Measurements from ENCODE around the gene KLHL30. TPM values are rescaled to one million over a fixed set of nuclear protein-coding genes. Genes with fewer than 3 reads are reported as not detected.

Gene KLHL30
- total RNA-seq, 2 donors from 2014 or later = not detected

- H3K9me3 Mint-ChIP-seq = no peaks in the 10 kb centered on the region
- DNase-seq (no peak), ATAC-seq (replicated peaks in 1 of 2) (no peak)
- H3K27ac Mint-ChIP-seq = no peak overlapping the region
- H3K4me1 Mint-ChIP-seq (ENCODE audit: low read depth) = peaks cover 15% of the 10 kb centered on the region
- no peaks in the 10 kb centered on the region for H3K36me3 Mint-ChIP-seq (ENCODE audit: insufficient read depth in 2 of 2)
- H3K4me3 Mint-ChIP-seq = peak overlapping the region; percentile 25 to 52
- peaks cover 12% of the 10 kb centered on the region for H3K27me3 Mint-ChIP-seq (ENCODE audit: low read depth)
These were observed 19.6 kb downstream of the KLHL30 start for GRCh38 chr2:238158018-238158508.

GRCh38 chr2:238158509-238159070 lies 20.1 kb downstream of the KLHL30 start, which contains the start of gene ERFE:
ERFE (plus strand) TSS chr2:238158970; CDS start chr2:238159008, 38 bp downstream.
- ATAC-seq (replicated peaks in 1 of 2) (peak; percentile 72 to 76), DNase-seq (peak; percentile 71 to 79)
- no peak within 1 kb of the TSS for H3K27ac Mint-ChIP-seq
- peaks cover 12% of the 10 kb centered on the region for H3K27me3 Mint-ChIP-seq (ENCODE audit: low read depth)
- H3K9me3 Mint-ChIP-seq = no peaks in the 10 kb centered on the region
- peaks cover 15% of the 10 kb centered on the region for H3K4me1 Mint-ChIP-seq (ENCODE audit: low read depth)
- H3K4me3 Mint-ChIP-seq = peak within 1 kb of the TSS; percentile 75 to 85
- H3K36me3 Mint-ChIP-seq (ENCODE audit: insufficient read depth in 2 of 2) = no peaks in the 10 kb centered on the region

GRCh38 chr2:238159071-238159539 lies 20.6 kb downstream of the KLHL30 start:
- H3K27me3 Mint-ChIP-seq (ENCODE audit: low read depth) = peaks cover 12% of the 10 kb centered on the region
- peak overlapping the region; percentile 75 to 85 for H3K4me3 Mint-ChIP-seq
- peak; percentile 40 to 42 for DNase-seq
- H3K9me3 Mint-ChIP-seq = no peaks in the 10 kb centered on the region
- peak; percentile 61 to 62 for ATAC-seq (replicated peaks in 1 of 2)
- no peak overlapping the region for H3K27ac Mint-ChIP-seq
- peaks cover 15% of the 10 kb centered on the region for H3K4me1 Mint-ChIP-seq (ENCODE audit: low read depth)
- H3K36me3 Mint-ChIP-seq (ENCODE audit: insufficient read depth in 2 of 2) = no peaks in the 10 kb centered on the region

DNA sequence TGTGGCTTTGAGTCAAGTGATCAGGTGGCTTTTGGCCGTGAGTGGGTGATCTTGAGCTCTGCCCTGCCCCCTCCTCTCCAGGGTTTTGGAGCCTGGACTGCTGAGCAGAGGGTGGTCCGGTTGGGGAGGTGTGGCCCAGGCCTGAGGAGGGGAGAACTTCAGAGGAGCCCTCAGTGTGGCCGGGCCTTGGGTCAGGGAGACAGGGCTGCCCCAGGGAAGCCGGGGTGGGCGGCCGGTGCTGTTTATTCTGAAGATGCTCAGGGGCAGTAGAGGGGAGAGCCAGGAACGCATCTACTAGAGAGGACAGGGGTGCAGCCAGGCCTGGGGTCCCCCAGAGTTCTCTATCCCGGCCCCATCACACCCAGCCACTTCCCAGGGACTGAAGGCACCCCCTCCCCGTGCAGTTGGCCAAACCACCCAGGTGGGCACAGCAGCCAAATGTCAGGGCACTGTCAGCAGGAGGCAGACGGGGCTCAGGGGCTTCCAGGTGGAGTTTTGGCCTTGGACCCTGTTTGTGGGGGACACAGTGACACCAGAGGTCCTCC lies 21.3 kb downstream of the KLHL30 start:
- no peaks in the 10 kb centered on the region for H3K36me3 Mint-ChIP-seq (ENCODE audit: insufficient read depth in 2 of 2)
- H3K27ac Mint-ChIP-seq = no peak overlapping the region
- H3K9me3 Mint-ChIP-seq = no peaks in the 10 kb centered on the region
- H3K4me3 Mint-ChIP-seq = peak overlapping the region; percentile 75 to 85
- DNase-seq (no peak), ATAC-seq (replicated peaks in 1 of 2) (no peak)
- H3K4me1 Mint-ChIP-seq (ENCODE audit: low read depth) = peaks cover 15% of the 10 kb centered on the region
- H3K27me3 Mint-ChIP-seq (ENCODE audit: low read depth) = peaks cover 17% of the 10 kb centered on the region

GRCh38 chr2:238160206-238161129 lies 22.0 kb downstream of the KLHL30 start:
- ATAC-seq (replicated peaks in 1 of 2) (peak; percentile 34 to 41), DNase-seq (peak; percentile 30 to 55)
- H3K9me3 Mint-ChIP-seq = no peaks in the 10 kb centered on the region
- no peaks in the 10 kb centered on the region for H3K36me3 Mint-ChIP-seq (ENCODE audit: insufficient read depth in 2 of 2)
- H3K27me3 Mint-ChIP-seq (ENCODE audit: low read depth) = peaks cover 24% of the 10 kb centered on the region
- peak overlapping the region in 1 of 2 donors; percentile 75 for H3K4me3 Mint-ChIP-seq
- H3K4me1 Mint-ChIP-seq (ENCODE audit: low read depth) = peaks cover 15% of the 10 kb centered on the region
- H3K27ac Mint-ChIP-seq = no peak overlapping the region

GRCh38 chr2:238161291-238162051 lies 23.0 kb downstream of the KLHL30 start:
- no peak for DNase-seq
- H3K4me1 Mint-ChIP-seq (ENCODE audit: low read depth) = peaks cover 15% of the 10 kb centered on the region
- H3K4me3 Mint-ChIP-seq = no peak overlapping the region
- ATAC-seq (replicated peaks in 1 of 2) = no peak
- no peaks in the 10 kb centered on the region for H3K36me3 Mint-ChIP-seq (ENCODE audit: insufficient read depth in 2 of 2)
- peaks cover 28% of the 10 kb centered on the region for H3K27me3 Mint-ChIP-seq (ENCODE audit: low read depth)
- no peak overlapping the region for H3K27ac Mint-ChIP-seq
- H3K9me3 Mint-ChIP-seq = no peaks in the 10 kb centered on the region

- Mint-ChIP-seq H3K27ac (no peak overlapping the region), H3K27me3 (ENCODE audit: low read depth) (peaks cover 28% of the 10 kb centered on the region), H3K9me3 (no peaks in the 10 kb centered on the region), H3K4me3 (no peak overlapping the region), H3K4me1 (ENCODE audit: low read depth) (peaks cover 15% of the 10 kb centered on the region), H3K36me3 (ENCODE audit: insufficient read depth in 2 of 2) (no peaks in the 10 kb centered on the region)
- DNase-seq = no peak
- ATAC-seq (replicated peaks in 1 of 2) = no peak
These were observed 23.9 kb downstream of the KLHL30 start for GRCh38 chr2:238162251-238162845.

- no peak overlapping the region for H3K4me3 Mint-ChIP-seq
- peaks cover 15% of the 10 kb centered on the region for H3K4me1 Mint-ChIP-seq (ENCODE audit: low read depth)
- no peaks in the 10 kb centered on the region for H3K36me3 Mint-ChIP-seq (ENCODE audit: insufficient read depth in 2 of 2)
- DNase-seq (no peak), ATAC-seq (replicated peaks in 1 of 2) (no peak)
- no peaks in the 10 kb centered on the region for H3K9me3 Mint-ChIP-seq
- H3K27me3 Mint-ChIP-seq (ENCODE audit: low read depth) = peaks cover 28% of the 10 kb centered on the region
- no peak overlapping the region for H3K27ac Mint-ChIP-seq
These were observed 24.5 kb downstream of the KLHL30 start for GRCh38 chr2:238162846-238163441.

DNA sequence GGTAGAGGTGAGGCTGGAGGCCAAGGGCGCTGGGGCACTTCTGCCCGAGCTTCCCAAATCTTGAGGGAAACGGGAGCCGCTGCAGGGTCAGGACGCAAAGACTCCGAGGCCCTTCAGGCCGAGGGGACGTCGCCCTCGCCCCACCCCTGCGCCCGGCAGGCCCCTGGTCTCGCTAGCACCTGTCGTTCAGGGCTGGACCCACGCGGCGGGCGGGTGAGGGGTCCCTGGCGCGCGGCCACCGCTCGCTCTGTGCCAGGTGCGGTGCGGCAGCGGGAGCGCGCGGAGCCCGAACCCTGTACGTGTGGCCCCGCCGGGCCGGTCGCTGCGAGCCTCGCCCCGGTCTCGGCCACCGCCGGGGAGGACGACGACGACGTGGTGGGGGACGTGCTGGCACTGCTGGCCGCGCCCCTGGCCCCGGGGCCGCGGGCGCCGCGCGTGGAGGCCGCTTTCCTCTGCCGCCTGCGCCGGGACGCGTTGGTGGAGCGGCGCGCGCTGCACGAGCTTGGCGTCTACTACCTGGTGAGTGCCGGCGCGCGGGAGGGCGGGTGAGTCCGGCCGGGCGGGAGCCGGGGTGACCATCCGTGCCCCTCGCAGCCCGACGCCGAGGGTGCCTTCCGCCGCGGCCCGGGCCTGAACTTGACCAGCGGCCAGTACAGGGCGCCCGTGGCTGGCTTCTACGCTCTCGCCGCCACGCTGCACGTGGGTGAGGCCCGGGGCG lies 25.2 kb downstream of the KLHL30 start:
- no peak overlapping the region for H3K27ac Mint-ChIP-seq
- no peak for DNase-seq
- H3K4me3 Mint-ChIP-seq = no peak overlapping the region
- H3K9me3 Mint-ChIP-seq = no peaks in the 10 kb centered on the region
- ATAC-seq (replicated peaks in 1 of 2) = no peak
- peaks cover 15% of the 10 kb centered on the region for H3K4me1 Mint-ChIP-seq (ENCODE audit: low read depth)
- peaks cover 28% of the 10 kb centered on the region for H3K27me3 Mint-ChIP-seq (ENCODE audit: low read depth)
- no peaks in the 10 kb centered on the region for H3K36me3 Mint-ChIP-seq (ENCODE audit: insufficient read depth in 2 of 2)

DNA sequence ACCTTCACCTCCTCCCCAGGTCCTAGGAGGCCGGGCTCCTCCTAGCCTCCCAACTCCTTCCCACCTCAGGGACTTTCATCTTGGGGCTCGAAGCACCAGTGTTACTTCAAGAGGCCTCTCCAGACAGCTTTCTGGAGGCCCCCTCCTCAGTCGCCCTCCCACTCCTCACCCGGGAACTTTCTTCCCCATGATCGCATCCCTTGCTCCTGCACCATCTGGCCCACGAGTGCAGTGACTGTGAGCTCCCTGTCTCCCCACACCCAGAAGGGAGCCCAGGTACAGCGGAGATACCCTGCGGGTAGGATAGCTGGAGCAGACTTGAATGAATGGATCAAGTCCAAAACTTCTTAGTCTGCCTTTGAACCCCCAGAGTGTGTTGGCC lies 26.4 kb downstream of the KLHL30 start:
- H3K27ac Mint-ChIP-seq = no peak overlapping the region
- H3K36me3 Mint-ChIP-seq (ENCODE audit: insufficient read depth in 2 of 2) = peaks cover 0 to 2% of the 10 kb centered on the region in 2 donors
- peaks cover 8% of the 10 kb centered on the region for H3K4me1 Mint-ChIP-seq (ENCODE audit: low read depth)
- H3K4me3 Mint-ChIP-seq = no peak overlapping the region
- H3K27me3 Mint-ChIP-seq (ENCODE audit: low read depth) = peaks cover 20% of the 10 kb centered on the region
- DNase-seq (no peak), ATAC-seq (replicated peaks in 1 of 2) (no peak)
- no peaks in the 10 kb centered on the region for H3K9me3 Mint-ChIP-seq

DNA sequence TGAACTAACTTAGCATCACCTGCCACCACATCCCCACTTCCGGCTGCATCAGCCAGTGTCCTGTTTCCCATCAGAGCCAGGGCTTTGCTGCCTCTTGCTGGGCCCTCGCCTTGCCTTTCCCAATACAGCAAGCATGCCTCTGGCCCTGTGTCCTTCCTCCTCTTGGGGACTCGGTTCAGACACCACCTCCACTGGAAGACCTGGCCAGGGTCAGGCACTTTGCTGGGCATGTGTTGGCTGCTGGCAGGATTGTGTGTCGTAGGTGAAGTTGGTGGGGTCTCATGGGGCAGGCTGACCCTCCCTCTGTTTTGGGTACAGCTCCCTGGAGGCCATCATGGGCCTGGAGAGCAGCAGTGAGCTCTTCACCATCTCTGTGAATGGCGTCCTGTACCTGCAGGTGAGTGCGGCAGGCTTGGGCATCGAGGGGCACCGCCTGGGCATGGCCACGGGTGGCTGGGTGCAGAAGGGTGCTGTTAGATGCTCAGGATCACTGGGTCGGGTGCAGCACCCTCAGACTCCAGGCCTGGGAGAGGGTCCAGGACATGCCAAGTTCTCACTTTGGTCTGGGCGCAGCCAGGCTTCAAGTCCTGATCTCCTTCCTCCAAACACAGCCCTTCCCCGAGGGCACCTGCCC lies 26.9 kb downstream of the KLHL30 start:
- no peak overlapping the region for H3K4me3 Mint-ChIP-seq
- no peak for DNase-seq
- H3K27ac Mint-ChIP-seq = no peak overlapping the region
- H3K36me3 Mint-ChIP-seq (ENCODE audit: insufficient read depth in 2 of 2) = peaks cover 0 to 2% of the 10 kb centered on the region in 2 donors
- H3K9me3 Mint-ChIP-seq = no peaks in the 10 kb centered on the region
- peaks cover 16% of the 10 kb centered on the region for H3K27me3 Mint-ChIP-seq (ENCODE audit: low read depth)
- H3K4me1 Mint-ChIP-seq (ENCODE audit: low read depth) = peaks cover 3% of the 10 kb centered on the region
- no peak for ATAC-seq (replicated peaks in 1 of 2)
